ENCODE data around the gene HECTD4. TPM values are rescaled to one million over a fixed set of nuclear protein-coding genes. Genes with fewer than 3 reads are reported as not detected.

HECTD4 gene
- total RNA-seq, 1 donor = 37.1 TPM

GRCh38 chr12:112282920-112283319, 99.3 kb downstream of the HECTD4 start:
- no peak for DNase-seq (ENCODE audit: low read depth)
- TF ChIP-seq CTCF (IDR thresholded peaks at IDR 0.05; ENCODE audit: insufficient read depth, low read depth, low read length) = no peak
- H3K4me3 ChIP-seq (ENCODE audit: low read depth, low read length) = no peak overlapping the region

DNA sequence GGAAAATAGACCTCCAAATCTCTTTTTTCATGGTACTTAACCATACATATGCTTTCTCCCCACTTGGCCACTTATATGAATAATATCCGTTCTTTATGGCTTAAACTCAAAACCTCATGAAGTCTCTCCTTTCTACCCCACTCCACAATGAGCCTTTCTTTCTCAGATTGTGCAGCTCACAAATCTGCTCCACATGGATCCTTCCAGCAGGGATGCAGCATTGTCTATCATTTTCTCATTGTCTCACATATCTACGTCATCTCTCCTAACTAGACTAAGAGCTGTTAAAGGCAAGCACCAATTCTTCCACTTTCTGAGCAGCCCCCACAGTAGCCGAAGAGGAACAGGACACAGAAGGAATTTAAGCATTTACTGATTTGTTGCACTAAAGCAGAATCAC, 106.4 kb downstream of the HECTD4 start:
- H3K4me3 ChIP-seq (ENCODE audit: low read depth, low read length) = no peak overlapping the region
- TF ChIP-seq CTCF (IDR thresholded peaks at IDR 0.05; ENCODE audit: insufficient read depth, low read depth, low read length) = no peak

GRCh38 chr12:112275207-112275606, 107.0 kb downstream of the HECTD4 start:
- no peak for TF ChIP-seq CTCF (IDR thresholded peaks at IDR 0.05; ENCODE audit: insufficient read depth, low read depth, low read length)
- no peak overlapping the region for H3K4me3 ChIP-seq (ENCODE audit: low read depth, low read length)
- peak; percentile 3 for DNase-seq (ENCODE audit: low read depth)

More for the DNA sequence above, 106.4 kb downstream of the HECTD4 start:
- no peak for DNase-seq (ENCODE audit: low read depth)

DNA sequence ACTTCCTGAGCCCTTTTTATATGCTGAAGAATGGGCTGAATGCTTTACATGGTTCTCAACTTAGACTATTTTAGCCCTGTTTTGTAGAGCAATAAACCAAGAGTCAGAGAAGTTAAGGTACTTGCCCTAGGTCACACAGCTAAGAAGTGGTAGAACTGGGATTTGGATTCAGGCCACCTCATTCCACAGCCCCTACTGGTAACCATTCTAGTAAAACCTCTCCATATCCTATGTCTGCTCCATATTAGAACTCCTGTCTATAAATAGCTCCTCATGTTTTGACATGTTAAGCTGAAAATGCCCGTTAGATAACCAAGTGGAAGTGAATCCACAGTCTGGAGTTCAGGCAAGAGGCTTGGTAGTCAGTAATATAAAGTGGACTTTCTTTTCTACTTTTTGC, 111.6 kb downstream of the HECTD4 start:
- no peak overlapping the region for H3K4me3 ChIP-seq (ENCODE audit: low read depth, low read length)
- DNase-seq (ENCODE audit: low read depth) = peak; percentile 28
- no peak for TF ChIP-seq CTCF (IDR thresholded peaks at IDR 0.05; ENCODE audit: insufficient read depth, low read depth, low read length)

- no peak for DNase-seq (ENCODE audit: low read depth)
- no peak overlapping the region for H3K4me3 ChIP-seq (ENCODE audit: low read depth, low read length)
- TF ChIP-seq CTCF (IDR thresholded peaks at IDR 0.05; ENCODE audit: insufficient read depth, low read depth, low read length) = no peak
These were observed 115.8 kb downstream of the HECTD4 start for GRCh38 chr12:112266473-112266872.

- peak; percentile 45 for TF ChIP-seq CTCF (IDR thresholded peaks at IDR 0.05; ENCODE audit: insufficient read depth, low read depth, low read length)
- H3K4me3 ChIP-seq (ENCODE audit: low read depth, low read length) = no peak overlapping the region
- DNase-seq (ENCODE audit: low read depth) = peak; percentile 3
These were observed 120.7 kb downstream of the HECTD4 start for GRCh38 chr12:112261559-112261958.

DNA sequence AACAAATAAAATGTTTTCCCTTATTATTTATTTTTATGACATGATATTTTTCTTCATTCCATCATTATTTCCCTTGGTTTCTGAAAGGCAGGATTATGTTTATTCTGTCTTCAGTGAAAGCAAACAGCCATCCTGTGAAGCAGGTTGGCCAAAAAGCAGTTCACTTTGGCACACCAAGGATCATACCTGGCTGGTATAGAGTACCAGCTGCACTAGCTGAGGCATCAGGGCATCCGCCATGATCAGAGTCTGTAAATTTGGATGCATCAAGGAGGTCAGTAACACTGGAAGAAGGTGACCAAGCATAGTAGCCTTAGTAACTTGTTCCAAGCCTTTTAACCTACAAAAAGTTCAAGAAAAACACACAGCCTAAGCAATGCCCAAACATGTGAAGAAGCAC, 123.3 kb downstream of the HECTD4 start:
- no peak overlapping the region for H3K4me3 ChIP-seq (ENCODE audit: low read depth, low read length)
- no peak for TF ChIP-seq CTCF (IDR thresholded peaks at IDR 0.05; ENCODE audit: insufficient read depth, low read depth, low read length)
- no peak for DNase-seq (ENCODE audit: low read depth)

All from fibroblast of villous mesenchyme (primary cell).